ENCODE results near the gene B3GNT3.
A peak's percentile ranks its signal among the peaks of the same experiment; 100 is the strongest.
"Not testable (repeated sequence)": the region's sequence is repeated elsewhere in the genome, so short reads cannot be mapped to it uniquely, and the experiment has no call there.

B3GNT3 gene

DNA sequence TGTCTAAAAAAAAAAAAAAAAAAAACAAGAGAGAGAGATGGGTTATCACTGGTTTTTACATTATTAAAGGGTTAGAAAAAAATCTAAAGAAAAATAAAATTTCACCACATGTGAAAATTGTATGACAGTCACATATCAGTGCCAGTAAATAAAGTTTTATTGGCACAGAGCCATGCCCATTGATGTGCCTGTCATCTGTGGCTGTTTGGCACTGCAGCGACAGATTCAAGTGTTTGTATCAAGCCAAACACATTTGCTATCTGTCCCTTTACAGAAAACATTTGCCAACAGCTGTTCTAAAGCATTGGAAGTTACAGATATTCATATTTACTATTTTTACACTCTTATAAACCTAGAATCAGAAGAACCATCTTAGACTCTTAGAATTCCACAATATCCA, 27.4 kb upstream of the B3GNT3 start:
- FAIRE-seq: no peak

DNA sequence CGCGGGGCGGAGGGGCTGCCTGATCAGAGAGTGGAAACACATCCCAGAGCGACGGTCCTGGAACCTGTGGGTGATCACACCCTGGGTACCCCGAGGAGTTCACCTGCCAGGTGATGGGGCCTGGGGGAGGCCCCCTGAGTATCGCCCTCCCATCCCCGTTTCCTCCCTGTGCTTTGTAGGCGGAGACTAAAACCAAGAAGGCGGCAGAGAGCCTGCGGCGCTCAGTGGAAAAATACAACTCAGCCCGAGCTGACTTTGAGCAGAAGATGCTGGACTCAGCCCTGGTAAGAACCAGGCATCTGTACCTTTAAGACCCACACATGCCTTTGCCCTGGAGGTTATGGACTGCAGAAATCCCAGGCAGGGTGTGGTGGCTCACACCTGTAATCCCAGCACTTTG, 24.3 kb upstream of the B3GNT3 start:
- no peak for FAIRE-seq

- FAIRE-seq: no peak
These were observed 22.8 kb upstream of the B3GNT3 start for GRCh38 chr19:17772172-17772571.

- peak; percentile 81 for FAIRE-seq
These were observed 19.6 kb upstream of the B3GNT3 start for GRCh38 chr19:17775245-17775927.

- no peak for FAIRE-seq
These were observed 18.7 kb upstream of the B3GNT3 start for GRCh38 chr19:17775991-17776803.

- FAIRE-seq: not testable (repeated sequence)
These were observed 17.1 kb upstream of the B3GNT3 start for GRCh38 chr19:17777840-17778239.

GRCh38 chr19:17778251-17778967, 16.5 kb upstream of the B3GNT3 start:
- FAIRE-seq: no peak

DNA sequence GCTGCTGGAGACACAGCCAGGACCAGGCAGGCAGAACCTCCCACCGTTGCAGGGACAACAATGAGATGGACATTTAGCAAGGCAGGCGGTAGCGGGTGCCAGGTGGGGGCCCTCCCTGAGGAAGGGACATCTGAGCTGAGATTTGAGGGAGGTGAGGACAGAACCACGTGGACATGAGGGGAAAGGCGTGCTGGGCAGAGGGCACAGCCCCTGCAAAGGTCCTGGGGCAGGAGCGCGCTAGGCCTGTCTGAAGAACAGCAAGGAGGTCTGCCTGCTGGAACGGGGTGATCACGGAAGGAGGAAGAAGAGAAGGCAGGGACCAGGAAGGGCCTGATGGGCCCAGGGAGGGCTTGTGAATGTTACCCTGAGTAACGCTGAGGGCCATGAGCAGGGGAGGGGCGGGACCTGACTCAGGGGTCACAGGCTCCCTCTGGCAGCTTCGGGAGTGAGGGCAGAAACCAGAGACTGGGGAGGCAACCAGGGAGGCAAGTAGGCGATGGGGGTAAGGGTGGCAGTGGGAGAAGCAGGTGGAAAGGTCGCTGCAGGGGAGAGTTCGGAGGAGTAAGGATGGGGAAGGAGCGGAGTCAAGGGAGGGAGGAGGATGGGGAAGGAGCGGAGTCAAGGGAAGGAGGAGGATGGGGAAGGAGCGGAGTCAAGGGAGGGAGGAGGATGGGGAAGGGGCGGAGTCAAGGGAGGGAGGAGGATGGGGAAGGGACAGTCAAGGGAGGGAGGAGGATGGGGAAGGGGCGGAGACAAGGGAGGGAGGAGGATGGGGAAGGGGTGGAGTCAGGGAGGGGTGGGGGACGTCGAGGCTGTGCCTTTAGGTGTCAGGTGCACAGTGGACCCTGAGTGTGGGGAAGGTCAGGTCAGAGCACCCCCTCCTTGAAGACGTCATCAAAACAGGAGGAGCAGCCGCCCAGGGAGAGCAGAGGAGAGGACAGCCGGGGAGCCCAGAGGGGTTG, 15.7 kb upstream of the B3GNT3 start:
- no peak for FAIRE-seq

GRCh38 chr19:17780781-17781180, 14.2 kb upstream of the B3GNT3 start:
- no peak for FAIRE-seq

GRCh38 chr19:17783721-17784120, 11.2 kb upstream of the B3GNT3 start:
- not testable (repeated sequence) for FAIRE-seq

DNA sequence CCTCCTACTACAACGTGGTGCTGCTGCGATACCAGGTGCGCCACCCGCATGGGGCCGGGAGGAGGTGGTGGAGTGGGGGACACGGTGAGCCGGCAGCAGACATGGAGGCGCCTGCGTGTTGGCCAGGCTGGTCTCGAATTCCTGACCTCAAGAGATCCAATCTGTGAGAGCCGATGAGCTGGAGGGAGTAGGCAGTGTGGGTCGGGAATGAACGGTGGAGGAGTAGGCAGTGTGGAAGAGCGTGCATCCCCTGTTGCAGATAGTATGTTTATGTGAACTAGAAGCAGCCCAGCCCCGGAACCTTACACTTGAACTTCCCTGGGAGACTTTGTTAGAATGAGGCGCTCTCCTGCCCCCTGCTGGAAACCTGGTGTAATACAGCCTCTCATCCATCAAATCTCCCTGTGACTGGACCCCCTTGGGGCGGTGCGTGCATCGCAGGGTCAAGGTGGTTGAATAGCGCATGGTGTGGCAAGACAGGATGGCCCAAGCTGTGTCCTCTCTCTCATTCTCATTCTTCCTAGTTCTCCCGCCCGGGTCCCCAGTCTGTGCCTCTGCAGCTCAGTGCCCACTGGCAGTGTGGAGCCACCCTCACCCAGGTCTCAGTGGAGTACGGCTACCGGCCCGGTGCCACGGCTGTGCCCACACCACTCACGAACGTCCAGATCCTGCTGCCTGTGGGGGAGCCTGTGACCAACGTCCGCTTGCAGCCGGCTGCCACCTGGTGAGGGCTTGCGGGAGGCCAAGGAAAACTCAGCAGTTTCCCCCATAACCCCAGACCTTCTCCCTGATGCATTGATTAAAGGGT, 10.5 kb upstream of the B3GNT3 start:
- FAIRE-seq: peak; percentile 91

- no peak for FAIRE-seq
These were observed 7.5 kb upstream of the B3GNT3 start for GRCh38 chr19:17787274-17787913.

GRCh38 chr19:17788632-17789031, 6.3 kb upstream of the B3GNT3 start:
- FAIRE-seq: no peak

DNA sequence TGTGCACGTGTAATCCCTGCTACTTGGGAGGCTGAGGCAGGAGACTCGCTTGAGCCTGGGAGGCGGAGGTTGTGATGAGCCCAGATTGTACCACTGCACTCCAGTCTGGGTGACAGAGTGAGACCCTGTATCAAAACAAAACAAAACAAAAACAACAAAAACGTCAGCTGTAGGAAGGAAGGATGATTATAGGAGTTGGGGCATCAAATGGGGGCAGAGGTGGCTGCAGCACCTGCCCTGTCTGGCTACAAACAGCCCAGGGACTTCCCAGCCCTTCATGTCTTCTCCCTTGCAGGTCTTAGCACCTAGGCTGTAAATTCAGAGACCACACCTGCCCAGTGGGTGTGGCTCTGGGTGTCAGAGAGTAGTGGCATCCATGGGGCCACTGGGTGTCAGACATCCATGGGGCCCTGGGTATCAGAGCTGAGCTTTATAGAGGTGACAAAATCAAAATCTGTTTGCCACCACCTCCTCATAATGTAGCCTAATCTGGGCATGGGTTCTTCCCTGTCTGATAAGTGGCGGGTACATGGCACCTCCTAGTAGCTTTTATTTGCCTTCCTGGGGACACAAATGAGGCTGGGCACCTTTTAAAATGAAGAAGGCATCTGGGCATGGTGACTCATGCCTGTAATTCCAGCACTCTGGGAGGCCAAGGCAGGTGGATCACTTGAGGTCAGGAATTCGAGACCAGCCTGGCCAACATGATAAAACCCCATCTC, 4.7 kb upstream of the B3GNT3 start:
- FAIRE-seq: no peak

- no peak for FAIRE-seq
These were observed 567 bp upstream of the B3GNT3 start for GRCh38 chr19:17794412-17794730.

DNA sequence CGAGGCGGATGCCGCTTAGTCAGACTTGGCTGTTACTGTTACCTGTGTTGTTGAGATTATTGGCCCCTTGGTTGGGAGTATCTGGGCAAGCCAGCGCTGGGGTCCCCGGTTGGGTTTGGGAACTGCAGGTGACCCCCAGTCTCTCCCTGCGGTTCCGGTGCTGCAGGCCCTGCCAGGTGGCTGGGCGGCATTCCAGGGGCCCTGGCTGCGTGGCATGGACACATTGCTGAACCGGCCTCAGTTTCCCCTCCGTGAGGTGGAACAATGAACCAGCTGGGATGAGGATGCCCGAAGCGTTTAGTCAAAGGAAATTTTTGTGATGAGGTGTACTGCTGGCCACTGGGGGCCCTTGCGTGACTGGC, 538 bp downstream of the B3GNT3 start:
- FAIRE-seq: no peak

GRCh38 chr19:17796013-17796837, 1.3 kb downstream of the B3GNT3 start:
- no peak for FAIRE-seq

DNA sequence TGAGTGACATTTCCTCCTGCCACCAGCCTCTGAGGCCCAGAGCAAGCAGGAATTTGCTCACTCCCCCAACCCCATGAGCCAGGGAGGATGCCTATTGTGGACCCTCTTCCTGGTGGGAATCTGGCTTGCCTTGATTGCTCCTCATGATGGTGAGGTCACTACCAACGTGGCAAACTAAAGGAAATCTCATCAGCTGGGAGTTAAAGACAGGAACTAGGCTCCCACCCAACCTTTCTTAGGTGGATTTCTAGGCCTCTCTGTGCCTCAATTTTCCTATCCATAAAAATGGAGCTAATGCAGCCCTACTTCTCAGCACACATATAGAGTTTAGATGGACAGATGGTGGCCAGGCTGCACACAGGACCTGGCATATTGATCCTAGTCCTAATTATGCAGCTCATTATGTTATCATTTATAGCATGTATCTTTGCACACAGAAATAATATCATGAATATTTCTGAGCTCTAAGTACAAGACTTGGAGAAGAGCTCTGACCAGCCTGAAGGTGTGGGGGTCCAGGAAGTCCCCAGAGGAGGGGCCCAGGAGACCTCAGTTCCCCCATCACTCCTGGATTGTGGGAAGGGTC, 2.0 kb downstream of the B3GNT3 start:
- FAIRE-seq: no peak

All from G401.6 (cell line).